SH-SY5Y (cell line): ENCODE results near the gene LRP1-AS.

Experiments
- GATA2 ChIP-seq: IDR thresholded peaks from 2 replicates; pipeline ENCODE4 v1.6.1; 2011; ENCODE audit warnings: mild to moderate bottlenecking, low read depth, low read length
- GATA3 ChIP-seq: IDR thresholded peaks from 2 replicates; pipeline ENCODE4 v1.6.1; 2011; ENCODE audit warnings: low read depth, mild to moderate bottlenecking, low read length, moderate library complexity

DNA sequence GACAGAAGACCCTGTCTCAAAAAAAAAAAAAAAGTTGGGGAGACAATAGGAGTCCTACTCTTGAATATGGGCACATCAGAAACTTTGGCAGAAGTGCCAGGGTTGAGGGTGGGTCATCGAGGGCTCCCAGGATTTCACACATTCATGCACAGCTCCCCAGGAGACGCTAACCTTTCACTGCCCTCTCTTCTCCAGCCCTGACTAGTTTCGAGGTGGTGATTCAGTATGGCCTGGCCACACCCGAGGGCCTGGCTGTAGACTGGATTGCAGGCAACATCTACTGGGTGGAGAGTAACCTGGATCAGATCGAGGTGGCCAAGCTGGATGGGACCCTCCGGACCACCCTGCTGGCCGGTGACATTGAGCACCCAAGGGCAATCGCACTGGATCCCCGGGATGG lies 29.4 kb upstream of the LRP1-AS start:
- TF ChIP-seq GATA2 = no peak
- no peak for TF ChIP-seq GATA3
